HepG2 (cell line): ENCODE results near the gene ZNF792. TPM values are rescaled to one million over a fixed set of nuclear protein-coding genes. Genes with fewer than 3 reads are reported as not detected.

ENCODE experiments used
- ASH2L ChIP-seq: fragments of 300-600, 200-600 bp; sonication (generic); IDR thresholded peaks from 2 replicates; pipeline ENCODE4 v1.7.0; 2017; ENCODE audit warnings: low read depth, mild to moderate bottlenecking, moderate library complexity, mixed read lengths, low read length; ENCODE audit not compliant: insufficient read length
- HDAC1 ChIP-seq: sonication (generic); formaldehyde crosslinking; IDR thresholded peaks from 2 replicates; pipeline ENCODE4 v1.5.1; 2020; ENCODE audit warnings: mild to moderate bottlenecking, missing genetic modification reagents
- KLF16 ChIP-seq, 2 experiments: sonication (generic) in 1 of 2; formaldehyde crosslinking in 1 of 2; IDR thresholded peaks; 2 replicates each; pipeline versions ENCODE4 v1.6.1 to v1.8.0; 2016 to 2023; ENCODE audit warnings: missing genetic modification reagents in 2 of 2, missing compliant biosample characterization in 1 of 2
- MAZ ChIP-seq, 2 experiments: sonication (generic) in 1 of 2; formaldehyde crosslinking in 1 of 2; IDR thresholded peaks; 2 replicates each; pipeline versions ENCODE4 v1.5.0 to v1.6.1; 2012 to 2020; ENCODE audit warnings: low read depth in 2 of 2, mild to moderate bottlenecking in 2 of 2, borderline replicate concordance in 1 of 2, improper control_type of control experiment in 1 of 2, low read length in 1 of 2, missing genetic modification reagents in 1 of 2, moderate library complexity in 1 of 2
- MED1 ChIP-seq: sonication (generic); formaldehyde crosslinking; IDR thresholded peaks from 2 replicates; pipeline ENCODE4 v1.4.0; 2020; ENCODE audit warnings: missing genetic modification reagents
- MEIS2 ChIP-seq: sonication (generic); formaldehyde crosslinking; IDR thresholded peaks from 2 replicates; pipeline ENCODE4 v1.9.0; 2021; ENCODE audit warnings: mild to moderate bottlenecking, missing genetic modification reagents
- REL ChIP-seq: sonication (generic); formaldehyde crosslinking; conservative IDR thresholded peaks from 2 replicates; pipeline ENCODE4 v1.8.0; 2022; ENCODE audit warnings: mild to moderate bottlenecking, missing genetic modification reagents, moderate library complexity
- TGIF2 ChIP-seq: IDR thresholded peaks from 2 replicates; pipeline ENCODE4 v1.6.1; 2016; ENCODE audit warnings: control low read depth, missing compliant biosample characterization
- ZKSCAN8 ChIP-seq: IDR thresholded peaks from 2 replicates; pipeline ENCODE4 v1.6.1; 2016; ENCODE audit warnings: borderline replicate concordance, missing genetic modification reagents, missing compliant biosample characterization
- ZNF160 ChIP-seq: sonication (generic); formaldehyde crosslinking; IDR thresholded peaks from 2 replicates; pipeline ENCODE4 v1.8.0; 2022; ENCODE audit warnings: mild to moderate bottlenecking, inconsistent platforms, missing genetic modification reagents
- ZNF589 ChIP-seq: sonication (generic); formaldehyde crosslinking; conservative IDR thresholded peaks from 2 replicates; pipeline ENCODE4 v1.8.0; 2022; ENCODE audit warnings: mild to moderate bottlenecking, moderate library complexity, missing genetic modification reagents
- ZNF605 ChIP-seq: sonication (generic); formaldehyde crosslinking; IDR thresholded peaks from 2 replicates; pipeline ENCODE4 v1.8.0; 2022; ENCODE audit warnings: mild to moderate bottlenecking, missing genetic modification reagents
- ZSCAN9 ChIP-seq: IDR thresholded peaks from 2 replicates; pipeline ENCODE4 v1.6.1; 2016; ENCODE audit warnings: borderline replicate concordance
- polyA plus RNA-seq, 8 experiments: library from polyadenylated mRNA; depleted of rRNA in 3 of 8; stranded (reverse) in 7 of 8; unstranded in 1 of 8; fragments of >200 nt; fragmentation: Illumina TruSeq in 4 of 8; extraction: Trizol in 4 of 8; gene quantifications; 2 replicates each; pipeline versions ENCODE4 v1.2.1 to v1.2.3, GENCODE V29; 2011 to 2016; ENCODE audit warnings: low read depth in 4 of 8, missing spikeins in 1 of 8, mixed read lengths in 1 of 8; ENCODE audit not compliant: insufficient read depth in 1 of 8
- total RNA-seq, 5 experiments: library from RNA; depleted of rRNA; stranded (reverse); fragments of >200 nt; fragmentation: Illumina TruSeq; extraction: Trizol; gene quantifications; 2 replicates each; pipeline ENCODE4 v1.2.3, GENCODE V29; 2016; ENCODE audit warnings: low read depth in 1 of 5
- TF ChIP-seq, protein P1 (sequence below): sonication (generic); formaldehyde crosslinking; IDR thresholded peaks from 2 replicates; pipeline ENCODE4 v1.5.0; 2020; ENCODE audit warnings: mild to moderate bottlenecking, missing genetic modification reagents
- TF ChIP-seq, protein P2 (sequence below): sonication (generic); formaldehyde crosslinking; IDR thresholded peaks from 2 replicates; pipeline ENCODE4 v1.4.0; 2020; ENCODE audit warnings: low read depth, missing genetic modification reagents
- TF ChIP-seq, protein P3 (sequence below): sonication (generic); formaldehyde crosslinking; IDR thresholded peaks from 2 replicates; pipeline ENCODE4 v1.4.0; 2020; ENCODE audit warnings: mild to moderate bottlenecking, low read depth, missing genetic modification reagents
- TF ChIP-seq, protein P4 (sequence below), 2 experiments: sonication (generic) in 1 of 2; formaldehyde crosslinking in 1 of 2; IDR thresholded peaks; 2 replicates each; pipeline versions ENCODE4 v1.4.0 to v1.6.1; 2018 to 2020; ENCODE audit warnings: missing genetic modification reagents in 2 of 2, borderline replicate concordance in 1 of 2, low read depth in 1 of 2, mild to moderate bottlenecking in 1 of 2, missing biosample characterization in 1 of 2

ZNF792 gene
- total and polyA plus RNA-seq, 2 of the 13 experiments (the other 11 are each of a cell fraction or from before 2014, with no cell fraction given) = 5.5 to 11.5 TPM

DNA sequence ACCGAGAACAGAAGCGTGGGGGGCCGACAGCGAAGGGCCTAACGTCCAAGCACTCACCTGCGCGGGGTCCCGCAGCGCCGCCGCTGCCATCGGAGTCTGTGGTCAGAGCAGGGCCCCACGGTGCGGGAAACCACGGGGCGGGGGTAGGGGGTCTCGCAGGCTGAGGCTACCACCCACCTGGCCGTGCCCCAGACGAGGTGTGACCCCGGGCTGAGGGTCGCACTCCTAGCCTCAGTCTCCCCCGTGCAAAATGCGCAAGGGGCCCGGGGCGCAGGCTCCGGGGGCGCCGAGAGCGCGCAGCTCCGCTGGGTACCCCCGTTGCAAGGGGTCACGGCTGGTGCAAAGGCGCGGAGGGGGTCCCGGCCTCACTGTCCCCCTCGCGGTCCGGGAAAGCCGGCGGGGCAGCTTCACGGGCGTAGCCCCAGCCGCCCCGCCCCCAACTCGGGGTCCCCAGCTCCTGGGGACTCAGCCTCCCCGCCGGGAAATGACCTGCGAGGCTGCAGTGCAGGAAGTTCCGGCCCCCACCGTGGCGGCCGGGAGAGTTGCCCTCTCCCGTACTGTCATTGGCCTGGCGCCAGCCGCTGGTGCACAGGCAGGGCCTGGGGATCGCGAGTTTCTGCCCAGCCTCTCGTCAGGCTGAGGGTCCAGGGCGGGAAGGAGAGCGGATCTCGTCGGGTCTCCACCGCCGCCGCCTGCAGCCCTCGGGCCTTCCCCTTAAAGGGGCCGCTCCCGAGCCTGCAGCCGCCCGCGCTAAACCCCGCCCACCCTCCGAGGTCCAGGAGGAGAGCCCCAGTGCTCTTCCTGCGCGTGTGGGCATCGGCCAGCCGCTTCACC lies at the start of gene ZNF792 (continued):
- TF ChIP-seq ZNF160 (CRISPR knock-in tag) (no peak), TGIF2 (CRISPR knock-in tag) (0 out of 2 replicates have a peak, but pooled peaks have one; percentile 24), REL (CRISPR knock-in tag) (0 out of 2 replicates have a peak, but pooled peaks have one; percentile 39), MED1 (peak; percentile 80), ZKSCAN8 (CRISPR knock-in tag) (no peak), MAZ (IDR thresholded peaks at IDR 0.05; ENCODE audit: borderline replicate concordance, low read depth, low read length) (no peak), MAZ (CRISPR knock-in tag; IDR thresholded peaks at IDR 0.05; ENCODE audit: low read depth) (peak; percentile 34; the same call in 1 of the 2 replicates), KLF16 (CRISPR knock-in tag; IDR thresholded peaks at IDR 0.05) (0 out of 4 replicates have a peak, but pooled peaks of 1 of the 2 experiments have one; percentile 58), ZSCAN9 (no peak; the same call in 1 of the 2 replicates), MEIS2 (0 out of 2 replicates have a peak, but pooled peaks have one; percentile 12), ZNF605 (CRISPR knock-in tag) (peak; percentile 53; the same call in 1 of the 2 replicates), ZNF589 (CRISPR knock-in tag) (peak; percentile 56; the same call in 1 of the 2 replicates), HDAC1 (CRISPR knock-in tag) (peak; percentile 77), ASH2L (peak; percentile 60)
- TF ChIP-seq, protein P1, sequence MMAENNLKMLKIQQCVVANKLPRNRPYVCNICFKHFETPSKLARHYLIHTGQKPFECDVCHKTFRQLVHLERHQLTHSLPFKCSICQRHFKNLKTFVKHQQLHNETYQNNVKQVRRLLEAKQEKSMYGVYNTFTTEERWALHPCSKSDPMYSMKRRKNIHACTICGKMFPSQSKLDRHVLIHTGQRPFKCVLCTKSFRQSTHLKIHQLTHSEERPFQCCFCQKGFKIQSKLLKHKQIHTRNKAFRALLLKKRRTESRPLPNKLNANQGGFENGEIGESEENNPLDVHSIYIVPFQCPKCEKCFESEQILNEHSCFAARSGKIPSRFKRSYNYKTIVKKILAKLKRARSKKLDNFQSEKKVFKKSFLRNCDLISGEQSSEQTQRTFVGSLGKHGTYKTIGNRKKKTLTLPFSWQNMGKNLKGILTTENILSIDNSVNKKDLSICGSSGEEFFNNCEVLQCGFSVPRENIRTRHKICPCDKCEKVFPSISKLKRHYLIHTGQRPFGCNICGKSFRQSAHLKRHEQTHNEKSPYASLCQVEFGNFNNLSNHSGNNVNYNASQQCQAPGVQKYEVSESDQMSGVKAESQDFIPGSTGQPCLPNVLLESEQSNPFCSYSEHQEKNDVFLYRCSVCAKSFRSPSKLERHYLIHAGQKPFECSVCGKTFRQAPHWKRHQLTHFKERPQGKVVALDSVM (CRISPR knock-in tag) = 0 out of 2 replicates have a peak, but pooled peaks have one; percentile 11
- TF ChIP-seq, protein P2, sequence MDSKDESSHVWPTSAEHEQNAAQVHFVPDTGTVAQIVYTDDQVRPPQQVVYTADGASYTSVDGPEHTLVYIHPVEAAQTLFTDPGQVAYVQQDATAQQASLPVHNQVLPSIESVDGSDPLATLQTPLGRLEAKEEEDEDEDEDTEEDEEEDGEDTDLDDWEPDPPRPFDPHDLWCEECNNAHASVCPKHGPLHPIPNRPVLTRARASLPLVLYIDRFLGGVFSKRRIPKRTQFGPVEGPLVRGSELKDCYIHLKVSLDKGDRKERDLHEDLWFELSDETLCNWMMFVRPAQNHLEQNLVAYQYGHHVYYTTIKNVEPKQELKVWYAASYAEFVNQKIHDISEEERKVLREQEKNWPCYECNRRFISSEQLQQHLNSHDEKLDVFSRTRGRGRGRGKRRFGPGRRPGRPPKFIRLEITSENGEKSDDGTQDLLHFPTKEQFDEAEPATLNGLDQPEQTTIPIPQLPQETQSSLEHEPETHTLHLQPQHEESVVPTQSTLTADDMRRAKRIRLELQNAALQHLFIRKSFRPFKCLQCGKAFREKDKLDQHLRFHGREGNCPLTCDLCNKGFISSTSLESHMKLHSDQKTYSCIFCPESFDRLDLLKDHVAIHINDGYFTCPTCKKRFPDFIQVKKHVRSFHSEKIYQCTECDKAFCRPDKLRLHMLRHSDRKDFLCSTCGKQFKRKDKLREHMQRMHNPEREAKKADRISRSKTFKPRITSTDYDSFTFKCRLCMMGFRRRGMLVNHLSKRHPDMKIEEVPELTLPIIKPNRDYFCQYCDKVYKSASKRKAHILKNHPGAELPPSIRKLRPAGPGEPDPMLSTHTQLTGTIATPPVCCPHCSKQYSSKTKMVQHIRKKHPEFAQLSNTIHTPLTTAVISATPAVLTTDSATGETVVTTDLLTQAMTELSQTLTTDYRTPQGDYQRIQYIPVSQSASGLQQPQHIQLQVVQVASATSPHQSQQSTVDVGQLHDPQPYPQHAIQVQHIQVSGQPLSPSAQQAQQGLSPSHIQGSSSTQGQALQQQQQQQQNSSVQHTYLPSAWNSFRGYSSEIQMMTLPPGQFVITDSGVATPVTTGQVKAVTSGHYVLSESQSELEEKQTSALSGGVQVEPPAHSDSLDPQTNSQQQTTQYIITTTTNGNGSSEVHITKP = no peak
- TF ChIP-seq, protein P3, sequence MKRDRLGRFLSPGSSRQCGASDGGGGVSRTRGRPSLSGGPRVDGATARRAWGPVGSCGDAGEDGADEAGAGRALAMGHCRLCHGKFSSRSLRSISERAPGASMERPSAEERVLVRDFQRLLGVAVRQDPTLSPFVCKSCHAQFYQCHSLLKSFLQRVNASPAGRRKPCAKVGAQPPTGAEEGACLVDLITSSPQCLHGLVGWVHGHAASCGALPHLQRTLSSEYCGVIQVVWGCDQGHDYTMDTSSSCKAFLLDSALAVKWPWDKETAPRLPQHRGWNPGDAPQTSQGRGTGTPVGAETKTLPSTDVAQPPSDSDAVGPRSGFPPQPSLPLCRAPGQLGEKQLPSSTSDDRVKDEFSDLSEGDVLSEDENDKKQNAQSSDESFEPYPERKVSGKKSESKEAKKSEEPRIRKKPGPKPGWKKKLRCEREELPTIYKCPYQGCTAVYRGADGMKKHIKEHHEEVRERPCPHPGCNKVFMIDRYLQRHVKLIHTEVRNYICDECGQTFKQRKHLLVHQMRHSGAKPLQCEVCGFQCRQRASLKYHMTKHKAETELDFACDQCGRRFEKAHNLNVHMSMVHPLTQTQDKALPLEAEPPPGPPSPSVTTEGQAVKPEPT (CRISPR knock-in tag) = no peak
- TF ChIP-seq, protein P4, sequence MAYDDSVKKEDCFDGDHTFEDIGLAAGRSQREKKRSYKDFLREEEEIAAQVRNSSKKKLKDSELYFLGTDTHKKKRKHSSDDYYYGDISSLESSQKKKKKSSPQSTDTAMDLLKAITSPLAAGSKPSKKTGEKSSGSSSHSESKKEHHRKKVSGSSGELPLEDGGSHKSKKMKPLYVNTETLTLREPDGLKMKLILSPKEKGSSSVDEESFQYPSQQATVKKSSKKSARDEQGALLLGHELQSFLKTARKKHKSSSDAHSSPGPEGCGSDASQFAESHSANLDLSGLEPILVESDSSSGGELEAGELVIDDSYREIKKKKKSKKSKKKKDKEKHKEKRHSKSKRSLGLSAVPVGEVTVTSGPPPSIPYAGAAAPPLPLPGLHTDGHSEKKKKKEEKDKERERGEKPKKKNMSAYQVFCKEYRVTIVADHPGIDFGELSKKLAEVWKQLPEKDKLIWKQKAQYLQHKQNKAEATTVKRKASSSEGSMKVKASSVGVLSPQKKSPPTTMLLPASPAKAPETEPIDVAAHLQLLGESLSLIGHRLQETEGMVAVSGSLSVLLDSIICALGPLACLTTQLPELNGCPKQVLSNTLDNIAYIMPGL (CRISPR knock-in tag; IDR thresholded peaks at IDR 0.05; ENCODE audit: borderline replicate concordance in 1 of 2, low read depth in 1 of 2) = peak; percentile 54 to 71; a peak in 3 of 4 replicates
